Activated CD4-positive, alpha-beta T cell treated with anti-CD3 and anti-CD28 coated beads, Interleukin-2, amount 50 U/mL, for 48 hours (primary cell): Measurements from ENCODE around the gene SMYD3.

Experiments
- DNase-seq, 2 experiments: peaks; one replicate each; pipeline ENCODE4 v3.0.0-alpha.2; 2020

Gene SMYD3

DNA sequence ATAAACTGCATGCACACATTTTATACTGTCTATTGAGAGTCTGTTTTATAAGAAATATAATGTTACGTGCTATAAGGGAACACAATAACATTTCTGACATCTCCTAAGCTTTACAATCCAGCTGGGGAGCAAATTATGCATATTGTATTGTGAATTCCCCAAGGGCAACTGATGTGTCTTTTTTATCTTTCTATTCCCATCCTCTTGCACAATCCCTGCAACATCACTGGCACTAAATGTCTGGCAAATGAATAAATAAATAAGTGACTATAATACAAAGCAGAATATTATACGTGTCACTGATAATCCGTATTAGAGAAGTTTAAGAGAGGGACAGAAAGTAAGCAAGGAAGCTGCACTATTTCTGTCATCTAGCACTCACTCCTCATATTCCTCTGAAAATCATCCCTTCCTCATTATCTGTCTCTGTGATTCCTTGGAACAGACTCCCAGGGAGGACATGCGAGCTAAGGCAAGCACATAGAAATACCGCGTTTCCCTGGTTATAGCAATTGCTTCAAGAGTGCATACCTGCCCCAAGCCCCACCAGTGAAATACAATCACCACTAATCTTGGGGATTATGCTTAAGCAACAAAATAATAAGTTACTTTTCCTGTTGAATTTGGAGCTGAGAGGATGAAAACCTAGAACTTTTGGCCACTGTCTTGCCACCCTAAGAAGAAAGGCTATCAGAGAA is 205.4 kb downstream of the SMYD3 start:
- no peak for DNase-seq

DNA sequence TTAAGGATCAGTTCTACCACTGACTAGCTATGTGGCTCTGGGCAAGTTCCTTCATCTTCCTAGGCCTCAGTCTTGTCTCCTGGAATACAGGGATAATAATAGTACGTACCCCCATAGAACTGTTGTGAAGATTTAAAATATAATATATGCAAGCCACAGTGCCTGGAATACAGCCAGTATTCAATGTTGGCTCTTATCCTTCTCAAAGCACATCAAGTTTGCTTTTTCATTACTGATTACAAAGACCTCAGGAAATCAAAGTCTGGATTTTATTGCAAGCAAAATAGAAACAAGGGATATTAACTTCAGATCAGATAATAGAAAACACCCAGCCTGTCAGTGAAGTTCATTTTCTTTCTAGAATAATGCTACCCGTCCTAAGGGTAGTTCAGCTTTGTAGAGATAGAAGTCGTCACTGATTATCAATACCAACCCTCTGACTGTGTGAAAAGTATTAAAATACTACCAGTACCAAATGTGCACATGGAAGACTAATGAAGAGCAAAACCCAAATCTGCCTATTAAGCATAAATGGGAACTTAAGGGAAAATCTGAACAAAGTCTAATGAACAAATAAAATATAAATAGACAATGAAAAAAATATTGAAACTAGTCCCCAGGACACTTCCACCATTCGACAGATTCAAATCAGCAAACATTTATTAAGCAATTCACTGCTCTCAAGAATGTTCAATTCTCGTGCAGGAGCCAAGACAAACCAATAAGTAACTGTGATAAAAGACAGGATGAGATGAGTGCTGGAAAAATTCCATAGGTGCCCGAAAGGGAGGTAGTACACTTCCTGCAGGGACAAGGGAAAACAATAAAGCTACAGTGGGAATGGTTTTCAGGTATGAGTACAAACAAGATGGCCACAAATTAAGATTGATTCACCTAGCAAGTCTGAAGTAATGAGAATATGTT is 206.2 kb downstream of the SMYD3 start:
- no peak for DNase-seq

DNA sequence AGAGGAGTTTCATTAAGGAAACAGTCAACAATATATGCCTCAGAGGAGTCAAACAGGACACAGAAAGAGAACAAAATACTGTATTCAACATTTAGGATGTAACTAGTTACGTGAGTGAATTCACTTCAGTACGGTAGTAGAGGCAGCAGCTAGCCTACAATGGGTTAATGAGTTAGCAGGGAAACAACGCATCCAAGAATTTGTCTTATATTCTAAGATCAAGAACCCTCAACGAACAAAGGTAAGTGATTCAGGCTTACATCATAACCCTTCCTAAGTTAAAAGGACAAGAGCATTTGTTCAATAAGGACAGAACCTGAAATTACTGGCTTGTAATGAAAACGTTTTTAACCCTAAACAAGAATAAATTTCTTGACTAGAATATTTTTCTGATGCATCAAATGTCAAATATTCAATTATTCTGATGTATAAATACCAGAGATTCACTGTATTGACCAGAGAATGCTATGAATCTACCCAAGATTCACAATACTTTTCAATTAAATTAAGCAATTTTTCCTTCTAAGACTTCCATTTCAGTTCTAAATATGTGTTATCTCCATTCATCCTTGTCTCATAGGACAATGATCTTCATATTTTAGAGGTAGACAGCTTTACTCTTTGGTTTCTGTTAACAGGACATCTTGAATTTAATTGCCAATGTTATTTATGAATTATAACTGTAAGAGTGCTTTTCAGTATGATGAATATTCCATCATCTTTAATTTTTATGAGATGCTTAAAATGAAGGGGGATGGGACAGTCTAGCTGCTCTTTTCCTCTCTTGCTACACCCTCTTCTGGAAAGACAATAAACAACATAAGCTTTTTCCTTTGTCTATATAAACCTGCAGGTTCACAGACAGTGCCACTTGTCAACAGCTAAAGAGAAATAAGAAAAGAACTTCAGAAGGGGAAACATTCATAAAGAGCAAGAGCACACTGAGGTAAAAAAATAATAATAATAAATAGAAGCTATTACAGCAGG is 209.5 kb downstream of the SMYD3 start:
- no peak for DNase-seq

DNA sequence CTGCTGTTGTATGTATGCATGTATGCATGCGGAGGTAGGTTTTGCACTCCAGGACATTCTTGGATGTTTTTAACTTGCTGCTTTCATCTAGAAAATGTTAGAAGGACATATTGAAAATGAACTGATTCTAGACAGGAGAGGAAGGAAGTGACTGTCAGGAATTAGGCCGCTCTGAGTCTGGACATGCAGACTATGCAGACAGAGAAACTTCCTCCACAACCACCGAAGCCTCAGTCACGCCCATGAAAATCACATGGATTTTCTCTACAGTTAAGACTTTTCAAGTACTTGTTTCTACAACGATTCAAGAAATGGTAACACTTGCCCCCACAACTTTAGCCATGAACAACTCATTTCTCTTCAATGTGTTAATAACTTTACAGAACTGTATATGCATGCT is 211.1 kb downstream of the SMYD3 start:
- no peak for DNase-seq

DNA sequence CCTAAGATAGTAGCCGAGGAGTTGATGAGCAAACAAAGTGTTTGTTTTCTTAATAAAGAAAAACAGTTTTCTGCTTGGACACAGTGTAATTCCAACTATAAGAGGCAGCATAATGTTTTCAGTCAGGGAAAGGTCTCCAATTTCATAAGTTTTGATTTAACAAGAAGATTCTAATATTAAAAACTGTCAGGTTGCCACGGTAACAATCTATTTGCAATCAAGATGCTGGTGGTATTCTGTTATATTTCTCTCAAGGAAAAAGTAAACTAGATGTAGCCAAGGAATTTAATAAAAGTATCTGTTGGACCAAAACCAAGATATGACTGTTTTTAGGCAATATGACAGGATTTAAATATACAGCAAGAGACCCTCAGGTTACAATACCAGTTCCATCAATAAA is 211.7 kb downstream of the SMYD3 start:
- DNase-seq: no peak

DNA sequence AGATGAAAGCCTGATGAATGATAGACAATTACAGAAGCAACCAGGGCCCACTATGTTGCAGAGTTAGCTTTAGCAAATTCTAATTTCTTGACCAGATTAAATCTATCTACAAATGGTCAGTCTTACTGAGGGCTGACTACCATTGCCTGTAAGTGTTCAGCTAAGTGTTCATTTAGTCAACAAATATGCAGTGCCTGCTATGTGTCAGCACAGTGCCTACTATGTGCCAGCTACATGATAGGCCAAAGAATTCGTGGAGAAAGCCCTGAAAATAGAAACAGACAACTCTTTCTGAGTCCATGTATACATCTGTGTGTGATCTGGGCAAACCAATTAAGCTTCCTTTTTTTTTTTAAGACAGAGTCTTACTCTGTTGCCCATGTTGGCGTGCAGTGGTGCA is 212.8 kb downstream of the SMYD3 start:
- DNase-seq: no peak

DNA sequence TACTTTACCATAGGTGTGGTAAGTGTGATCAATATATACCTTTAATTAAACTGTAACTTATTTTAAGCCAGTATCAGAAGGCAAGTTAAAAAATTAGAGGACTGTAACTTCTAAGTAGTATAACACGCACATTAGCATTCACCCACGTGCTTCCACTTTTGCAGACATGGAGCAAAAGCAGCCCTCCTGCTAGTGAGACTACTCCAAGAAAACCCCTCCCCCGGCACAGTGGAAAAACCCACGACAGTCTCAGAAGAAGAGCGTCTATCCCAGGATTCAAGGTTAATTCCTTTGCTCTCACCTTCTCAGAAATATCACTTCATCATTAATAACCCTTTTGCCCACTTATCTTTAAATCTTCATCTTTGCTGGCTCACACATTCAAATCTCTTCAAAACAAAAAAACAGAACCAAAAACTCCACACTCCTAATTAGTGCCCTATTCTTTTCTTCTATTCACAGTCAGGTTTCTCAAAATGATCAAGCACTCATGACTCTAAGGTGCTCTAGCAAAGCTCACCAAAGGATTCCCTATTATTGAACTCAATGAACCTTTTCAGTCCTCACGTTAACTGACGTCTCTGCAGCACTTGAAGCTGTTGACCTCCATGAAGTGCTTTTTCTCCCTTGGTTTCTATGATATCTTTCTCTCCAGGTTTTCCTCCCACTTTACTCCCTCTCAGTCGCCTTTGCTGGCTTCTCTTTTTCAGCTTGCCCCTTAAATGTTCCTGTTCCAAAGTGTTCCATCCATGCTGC is 213.5 kb downstream of the SMYD3 start:
- DNase-seq: no peak

DNA sequence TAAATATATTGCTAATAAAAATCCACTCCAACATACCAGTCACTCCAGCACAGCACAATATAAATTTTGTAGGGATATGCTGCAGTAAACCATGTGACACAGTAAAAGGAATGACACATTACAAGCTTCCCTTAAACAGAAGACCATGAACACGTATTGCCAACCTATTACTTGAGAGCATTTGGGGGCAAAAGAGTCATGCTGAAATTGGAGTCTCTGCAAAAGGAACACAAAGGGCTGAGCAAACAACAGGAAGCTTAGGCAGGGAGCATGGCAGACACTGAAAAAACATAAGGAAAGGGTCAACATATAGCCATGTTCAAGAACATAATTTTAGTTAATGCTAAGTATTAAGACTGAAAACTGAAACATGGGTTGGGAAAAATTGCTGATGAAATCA is 214.5 kb downstream of the SMYD3 start:
- DNase-seq: no peak

DNA sequence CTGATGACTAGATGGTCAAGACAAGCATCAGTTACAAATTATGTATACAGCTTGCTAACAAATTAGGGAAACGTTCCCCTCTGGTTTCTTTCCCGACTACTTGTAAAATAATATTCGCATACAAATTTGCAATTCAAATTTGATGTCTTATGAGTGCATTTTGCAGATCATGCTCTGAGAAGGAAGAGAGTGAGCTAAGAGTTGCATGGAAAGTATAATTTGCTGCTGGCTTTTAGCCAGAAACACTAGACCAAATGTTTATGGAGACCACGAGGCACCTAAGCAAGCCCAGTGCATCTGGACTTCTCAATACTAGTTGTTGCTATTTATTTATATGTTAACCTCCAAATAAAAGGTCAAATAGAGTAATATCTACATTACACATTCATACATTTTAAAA is 216.0 kb downstream of the SMYD3 start:
- no peak for DNase-seq

DNA sequence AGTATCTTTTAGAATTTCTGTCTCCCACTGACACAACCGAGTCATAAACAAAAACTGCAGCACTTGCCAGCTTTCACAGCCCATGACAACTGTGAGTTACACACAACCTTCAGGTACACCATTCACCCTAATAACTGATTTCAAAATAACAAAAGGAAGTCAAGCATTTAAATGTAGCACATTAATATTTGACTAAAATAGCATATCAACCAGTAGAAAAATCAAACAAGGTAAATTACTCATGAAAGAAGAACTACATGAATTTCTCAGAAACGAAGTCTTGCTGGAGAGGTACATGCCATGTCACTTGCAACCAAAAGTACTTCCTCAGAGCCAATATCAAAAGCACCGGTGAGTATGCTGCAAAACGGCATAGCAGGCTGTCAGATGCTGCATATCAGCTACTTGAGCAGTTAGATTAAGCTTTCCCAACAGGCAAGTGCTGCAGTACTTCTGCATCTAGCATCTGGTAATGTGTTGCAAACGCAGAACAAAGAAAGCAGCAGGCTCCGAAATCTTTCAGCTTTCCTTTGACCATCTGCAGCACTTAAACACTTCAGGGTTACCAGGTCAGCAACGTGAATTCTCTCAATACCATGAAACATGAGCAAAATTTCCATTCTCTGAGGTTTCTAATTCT is 223.2 kb downstream of the SMYD3 start:
- no peak for DNase-seq

DNA sequence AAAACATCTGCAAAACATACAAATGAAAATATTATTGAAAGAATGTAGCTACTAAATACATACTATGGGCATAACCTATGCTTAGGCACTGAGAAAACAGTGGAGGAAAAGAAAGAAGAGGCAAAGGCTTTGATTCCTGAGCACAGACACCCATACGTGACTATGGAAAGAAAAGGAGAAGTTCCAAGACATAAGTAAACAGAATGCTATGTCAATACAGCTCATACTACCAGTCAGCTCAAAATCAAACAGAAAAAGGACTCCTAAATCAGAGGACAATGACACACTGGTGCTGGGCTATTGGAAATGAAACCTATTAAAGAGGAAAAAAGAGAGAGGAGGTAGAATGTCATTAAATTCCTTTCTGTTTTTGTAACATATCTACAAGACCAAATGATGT is 225.4 kb downstream of the SMYD3 start:
- DNase-seq: no peak

DNA sequence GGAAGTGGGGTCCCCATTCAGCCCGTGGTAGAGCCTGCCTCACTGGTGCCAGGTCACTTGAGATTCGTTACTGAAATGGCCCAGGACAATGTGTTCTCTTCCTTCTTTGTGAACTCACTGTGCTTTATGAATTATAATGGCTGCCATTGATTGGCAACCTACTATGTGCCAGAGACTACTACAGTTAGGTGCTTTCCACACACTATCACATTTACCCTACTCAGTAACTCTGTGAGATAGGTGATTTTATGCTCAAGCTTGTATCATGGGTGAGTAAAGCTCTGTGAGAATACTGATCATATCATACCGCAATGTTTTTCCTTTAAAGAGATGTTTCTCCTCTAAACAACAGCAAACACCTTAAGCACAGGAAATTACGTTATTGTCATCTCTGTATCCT is 225.9 kb downstream of the SMYD3 start:
- no peak for DNase-seq

DNA sequence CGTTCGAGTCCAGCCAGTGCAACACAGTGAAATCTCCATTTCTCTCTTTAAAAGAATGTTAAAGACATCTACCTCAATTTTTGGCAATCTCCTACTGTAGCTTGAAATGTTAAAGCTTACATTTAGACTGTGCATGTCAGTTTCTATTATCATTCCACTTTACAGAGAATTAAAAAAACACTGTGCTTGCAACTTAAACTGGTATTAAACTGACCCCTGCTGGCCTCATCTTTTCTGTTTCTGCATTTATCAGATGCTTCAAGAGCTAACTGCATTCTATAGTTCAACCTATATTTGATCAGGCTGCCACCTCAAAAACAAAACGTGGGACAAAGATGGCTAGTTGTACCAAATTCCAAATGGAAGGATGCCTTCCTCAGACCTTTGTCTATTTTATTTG is 226.5 kb downstream of the SMYD3 start:
- DNase-seq: no peak

DNA sequence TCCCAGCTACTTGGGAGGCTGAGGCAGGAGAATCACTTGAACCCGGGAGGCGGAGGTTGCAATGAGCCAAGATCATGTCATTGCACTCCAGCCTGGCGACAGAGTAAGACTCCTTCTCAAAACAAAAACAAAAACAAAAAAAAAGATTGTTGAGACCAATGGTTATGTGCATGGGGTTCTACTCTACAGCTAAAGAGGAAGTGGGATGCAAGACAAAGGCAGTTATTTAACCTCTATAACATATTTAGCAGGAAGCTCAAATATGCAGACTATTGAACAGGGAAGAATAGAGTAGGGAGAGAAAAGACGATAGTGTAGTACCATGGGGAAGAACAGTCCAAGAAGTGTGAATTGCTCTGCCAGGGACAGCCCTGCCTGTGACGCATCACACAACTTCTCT is 227.7 kb downstream of the SMYD3 start:
- DNase-seq: no peak

DNA sequence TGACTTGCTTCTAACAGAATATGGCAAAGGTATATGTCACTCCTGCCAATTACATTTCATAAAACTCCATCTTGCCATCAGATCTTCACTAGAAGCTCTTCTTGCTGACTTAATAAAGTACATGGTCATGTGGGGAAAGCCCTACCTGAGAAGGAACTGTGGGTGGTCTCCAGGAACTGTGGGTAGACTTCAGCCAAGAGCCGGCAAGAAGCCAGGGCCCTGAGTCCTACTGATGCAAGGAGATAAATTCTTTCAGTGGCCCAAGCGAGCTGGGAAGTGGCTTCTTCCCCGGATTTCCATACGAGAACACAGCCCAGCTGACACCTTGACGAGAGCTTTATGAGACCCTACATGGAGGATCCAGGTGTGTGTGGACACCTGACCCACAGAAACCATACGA is 228.7 kb downstream of the SMYD3 start:
- DNase-seq: no peak

DNA sequence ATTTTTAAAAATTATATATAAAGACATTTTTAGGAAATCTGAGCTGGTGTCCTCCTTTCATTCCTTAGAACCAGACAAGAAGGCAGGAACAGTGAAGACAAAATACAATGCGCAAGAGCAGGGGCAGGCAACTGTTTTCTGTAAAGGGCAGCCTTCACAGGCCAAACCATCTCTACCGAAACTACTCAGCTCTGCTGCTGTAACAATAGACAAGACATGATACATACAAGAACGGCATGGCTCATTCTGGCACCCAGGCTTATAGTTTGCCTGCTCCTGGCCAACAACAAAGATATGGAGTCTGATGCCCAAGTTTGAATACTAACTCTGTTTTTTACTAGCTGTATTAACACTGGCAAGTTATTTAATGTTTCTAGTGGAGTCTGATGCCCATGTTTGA is 232.0 kb downstream of the SMYD3 start:
- no peak for DNase-seq

DNA sequence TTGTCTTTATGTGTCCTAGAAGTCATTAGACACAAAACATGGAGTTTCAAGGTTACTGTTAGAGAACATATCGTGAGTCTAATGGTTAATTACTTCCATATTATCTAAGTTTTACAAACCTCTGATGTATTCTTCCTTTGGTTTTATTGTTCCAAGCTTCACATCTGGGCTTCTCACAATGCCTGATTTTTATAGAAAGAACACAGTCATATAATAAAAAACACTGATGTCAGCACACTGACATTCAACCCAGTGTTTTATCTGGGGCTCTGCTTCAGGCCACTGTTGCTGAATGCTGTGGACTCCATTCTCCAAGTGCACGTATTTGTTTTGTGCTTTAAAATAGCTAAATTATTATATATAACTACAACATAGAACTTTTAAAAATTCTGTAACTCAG is 232.9 kb downstream of the SMYD3 start:
- DNase-seq: no peak

DNA sequence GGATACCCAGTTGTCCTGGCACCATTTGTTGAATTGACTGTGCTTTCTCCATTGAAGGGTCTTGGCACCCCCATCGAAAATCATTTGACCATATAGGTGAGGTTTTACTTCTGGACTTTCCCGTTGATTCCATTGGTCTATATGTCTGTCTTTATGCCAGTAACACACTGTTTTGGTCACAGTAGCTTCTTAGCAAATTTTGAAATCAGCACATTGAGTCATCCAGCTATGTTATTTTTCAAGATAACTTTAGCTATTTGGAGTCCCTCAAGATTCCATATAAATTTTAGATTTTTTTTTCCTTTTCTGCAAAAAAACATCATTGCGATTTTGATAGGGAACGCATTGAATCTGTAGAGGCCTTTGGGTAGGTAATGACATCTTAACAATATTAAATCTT is 235.6 kb downstream of the SMYD3 start:
- no peak for DNase-seq

DNA sequence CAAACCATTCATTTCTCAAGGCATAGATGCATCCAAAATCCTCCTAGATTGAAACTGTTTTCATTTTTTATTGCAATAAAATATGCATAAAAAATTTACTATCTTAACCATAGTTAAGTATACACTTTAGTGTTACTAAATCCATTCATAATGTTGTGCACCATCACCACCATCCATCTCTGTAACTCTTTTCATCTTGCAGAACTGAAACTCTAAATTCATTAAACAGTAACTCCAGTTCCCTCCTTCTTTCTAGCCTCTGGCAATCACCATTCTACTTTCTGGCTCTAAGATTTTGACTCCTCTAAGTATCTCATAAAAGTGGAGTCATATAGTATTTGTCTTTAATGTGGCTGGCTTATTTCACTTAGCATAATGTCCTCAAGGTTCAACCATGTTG is 236.8 kb downstream of the SMYD3 start:
- DNase-seq: no peak

DNA sequence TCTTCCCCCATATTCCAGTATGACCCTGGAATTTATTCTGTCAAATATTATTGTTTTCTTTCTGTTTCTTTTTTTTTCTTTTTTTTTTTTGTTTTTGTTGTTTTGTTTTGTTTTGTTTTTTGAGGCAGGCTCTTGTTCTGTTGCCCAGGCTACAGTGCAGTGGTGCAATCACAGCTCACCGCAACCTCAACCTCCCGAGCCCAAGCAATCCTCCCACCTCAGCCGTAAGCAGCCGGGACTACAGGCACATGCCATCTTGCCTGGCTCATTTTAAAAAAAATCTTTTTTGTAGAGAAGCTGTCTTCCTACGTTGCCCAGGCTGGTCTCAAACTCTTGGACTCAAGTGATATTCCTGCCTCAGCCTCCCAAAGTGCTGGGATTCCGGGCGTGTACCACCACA is 237.6 kb downstream of the SMYD3 start:
- DNase-seq: no peak

DNA sequence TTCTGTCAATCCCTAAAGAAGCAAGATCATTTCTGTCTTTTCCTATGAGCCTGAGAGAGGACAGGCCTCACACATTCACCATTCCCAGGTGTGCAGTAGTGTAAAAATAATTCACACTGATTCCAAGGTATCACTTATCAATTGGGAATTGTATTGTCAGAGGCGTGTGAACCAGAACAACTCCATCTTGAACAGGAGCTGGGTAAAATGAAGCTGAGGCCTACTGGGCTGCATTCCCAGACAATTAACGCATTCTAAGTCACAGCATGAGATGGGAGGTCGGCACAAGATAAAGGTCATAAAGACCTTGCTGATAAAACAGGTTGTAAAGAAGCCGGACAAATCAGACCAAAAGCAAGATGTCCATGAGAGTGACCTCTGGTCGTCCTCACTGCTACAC is 239.2 kb downstream of the SMYD3 start:
- DNase-seq: no peak

DNA sequence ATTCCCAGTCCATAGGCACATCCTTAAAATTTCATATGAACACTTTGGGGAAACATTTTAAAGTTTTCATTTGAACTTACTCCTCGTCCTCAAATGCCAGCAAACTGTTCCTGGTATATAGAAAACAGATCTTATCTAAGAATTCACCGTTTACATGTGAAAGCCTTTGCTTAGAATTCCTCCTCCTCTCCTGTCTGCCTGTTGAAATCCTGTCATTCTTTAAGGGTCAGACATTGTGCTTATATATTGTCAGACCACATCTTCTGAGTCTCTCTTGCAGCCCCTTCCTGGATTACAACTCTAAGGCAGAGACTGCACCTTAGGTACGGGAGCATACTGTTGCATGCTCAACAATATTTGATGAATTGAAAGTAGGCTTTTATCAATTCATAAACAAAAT is 239.7 kb downstream of the SMYD3 start:
- no peak for DNase-seq
